ENCODE data around the gene KRTAP9-8.
"Not testable (repeated sequence)": the region's sequence is repeated elsewhere in the genome, so short reads cannot be mapped to it uniquely, and the experiment has no call there.

The KRTAP9-8 gene

GRCh38 chr17:41256291-41256685 lies 18.5 kb downstream of the KRTAP9-8 start:
- Histone ChIP-seq H3K4me3 (no peak overlapping the region), H3K4me1 (no peaks in the 10 kb centered on the region), H3K36me3 (no peaks in the 10 kb centered on the region), H3K27ac (no peak overlapping the region), H3K9me3 (no peaks in the 10 kb centered on the region), H3K27me3 (peaks cover 0 to 13% of the 10 kb centered on the region in 2 donors)
- DNase-seq, result no peak
- no peak for TF ChIP-seq CTCF (IDR thresholded peaks at IDR 0.05)
- intact Hi-C loops (cut with DNase I; ENCODE audit: low total_unique reads), result no loop called here

GRCh38 chr17:41258406-41258805 lies 20.6 kb downstream of the KRTAP9-8 start:
- Histone ChIP-seq H3K9me3 (no peaks in the 10 kb centered on the region), H3K27me3 (peaks cover 0 to 13% of the 10 kb centered on the region in 2 donors), H3K36me3 (no peaks in the 10 kb centered on the region), H3K4me1 (no peaks in the 10 kb centered on the region), H3K4me3 (no peak overlapping the region), H3K27ac (no peak overlapping the region)
- DNase-seq, result no peak
- TF ChIP-seq CTCF (IDR thresholded peaks at IDR 0.05), result no peak
- intact Hi-C loops (cut with DNase I; ENCODE audit: low total_unique reads), result no loop called here

GRCh38 chr17:41263212-41263611 lies 25.4 kb downstream of the KRTAP9-8 start:
- TF ChIP-seq CTCF (IDR thresholded peaks at IDR 0.05), result no peak
- intact Hi-C loops (cut with DNase I; ENCODE audit: low total_unique reads), result no loop called here
- Histone ChIP-seq H3K27ac (no peak overlapping the region), H3K9me3 (no peaks in the 10 kb centered on the region), H3K36me3 (no peaks in the 10 kb centered on the region), H3K4me1 (no peaks in the 10 kb centered on the region), H3K4me3 (no peak overlapping the region), H3K27me3 (peaks cover 0 to 8% of the 10 kb centered on the region in 2 donors)
- no peak for DNase-seq

GRCh38 chr17:41264599-41264998 lies 26.8 kb downstream of the KRTAP9-8 start:
- Histone ChIP-seq H3K4me3 (no peak overlapping the region), H3K4me1 (no peaks in the 10 kb centered on the region), H3K36me3 (no peaks in the 10 kb centered on the region), H3K27ac (no peak overlapping the region), H3K9me3 (no peaks in the 10 kb centered on the region), H3K27me3 (peaks cover 0 to 3% of the 10 kb centered on the region in 2 donors)
- DNase-seq, result no peak
- TF ChIP-seq CTCF (IDR thresholded peaks at IDR 0.05), result no peak
- intact Hi-C loops (cut with DNase I; ENCODE audit: low total_unique reads), result no loop called here

GRCh38 chr17:41265078-41265477 lies 27.3 kb downstream of the KRTAP9-8 start, which contains the start of gene KRTAP9-6:
KRTAP9-6 (plus strand) TSS chr17:41265378; CDS start chr17:41265378, 0 bp downstream.
- Histone ChIP-seq H3K27me3 (peaks cover 0 to 3% of the 10 kb centered on the region in 2 donors), H3K4me1 (no peaks in the 10 kb centered on the region), H3K36me3 (no peaks in the 10 kb centered on the region), H3K27ac (no peak within 1 kb of the TSS), H3K4me3 (no peak within 1 kb of the TSS), H3K9me3 (no peaks in the 10 kb centered on the region)
- no peak for DNase-seq
- TF ChIP-seq CTCF (IDR thresholded peaks at IDR 0.05), result no peak
- intact Hi-C loops (cut with DNase I; ENCODE audit: low total_unique reads), result no loop called here

GRCh38 chr17:41267711-41268110 lies 29.9 kb downstream of the KRTAP9-8 start:
- TF ChIP-seq CTCF (IDR thresholded peaks at IDR 0.05), result no peak
- Histone ChIP-seq H3K27ac (no peak overlapping the region), H3K4me3 (no peak overlapping the region), H3K4me1 (no peaks in the 10 kb centered on the region), H3K9me3 (no peaks in the 10 kb centered on the region), H3K36me3 (no peaks in the 10 kb centered on the region), H3K27me3 (no peaks in the 10 kb centered on the region)
- no peak for DNase-seq
- intact Hi-C loops (cut with DNase I; ENCODE audit: low total_unique reads), result no loop called here

GRCh38 chr17:41271323-41271722 lies 33.5 kb downstream of the KRTAP9-8 start:
- intact Hi-C loops (cut with DNase I; ENCODE audit: low total_unique reads); H3K27me3 ChIP-seq; DNase-seq; H3K4me3 ChIP-seq; H3K4me1 ChIP-seq; H3K9me3 ChIP-seq; H3K27ac ChIP-seq; H3K36me3 ChIP-seq: not testable (repeated sequence)
